Measurements from ENCODE around the gene CPT1B. TPM values are rescaled to one million over a fixed set of nuclear protein-coding genes. Genes with fewer than 3 reads are reported as not detected.
A peak's percentile ranks its signal among the peaks of the same experiment; 100 is the strongest.

CPT1B gene
- 39.8 TPM for polyA plus RNA-seq (2013, experiment 1 of 2)
- 27.7 TPM for polyA plus RNA-seq (2013, experiment 2 of 2)

GRCh38 chr22:50577987-50578775, at the start of gene CPT1B:
TSS of gene CPT1B (minus strand) at chr22:50578427. CDS start at chr22:50577915, 512 bp downstream.
- peaks cover 52% of the 10 kb centered on the region for H3K36me3 ChIP-seq (ENCODE audit: control insufficient read depth, insufficient read depth, low read length)
- H3K4me3 ChIP-seq (ENCODE audit: extremely low read depth, insufficient read depth, low read length, poor library complexity, severe bottlenecking): no peak within 1 kb of the TSS
- 94 to 96% methylated on average over 45 to 56 of the region's 63 CpGs for WGBS, 2 experiments (ENCODE audit: insufficient coverage in 2 of 2)
- H3K9me3 ChIP-seq (ENCODE audit: control insufficient read depth, low read length): no peaks in the 10 kb centered on the region
- H3K27ac ChIP-seq (ENCODE audit: low read depth, low read length, severe bottlenecking): no peak within 1 kb of the TSS
- H3K4me1 ChIP-seq (ENCODE audit: control insufficient read depth, insufficient read depth, low read length, poor library complexity, severe bottlenecking): peaks cover 6% of the 10 kb centered on the region

- Histone ChIP-seq H3K9me3 (ENCODE audit: control insufficient read depth, low read length) (no peaks in the 10 kb centered on the region), H3K27ac (ENCODE audit: low read depth, low read length, severe bottlenecking) (no peak overlapping the region), H3K4me3 (ENCODE audit: extremely low read depth, insufficient read depth, low read length, poor library complexity, severe bottlenecking) (peak overlapping the region; percentile 76), H3K4me1 (ENCODE audit: control insufficient read depth, insufficient read depth, low read length, poor library complexity, severe bottlenecking) (peaks cover 8% of the 10 kb centered on the region), H3K36me3 (ENCODE audit: control insufficient read depth, insufficient read depth, low read length) (peaks cover 7% of the 10 kb centered on the region)
- 70 to 73% methylated on average over 30 to 34 of the region's 42 CpGs for WGBS, 2 experiments (ENCODE audit: insufficient coverage in 2 of 2)
Observed at GRCh38 chr22:50626850-50627641, 48.8 kb upstream of the CPT1B start.

- WGBS, 2 experiments (ENCODE audit: insufficient coverage in 2 of 2): 88 to 96% methylated on average over 9 to 10 of the region's 12 CpGs
- H3K9me3 ChIP-seq (ENCODE audit: control insufficient read depth, low read length): no peaks in the 10 kb centered on the region
- peaks cover 12% of the 10 kb centered on the region for H3K4me1 ChIP-seq (ENCODE audit: control insufficient read depth, insufficient read depth, low read length, poor library complexity, severe bottlenecking)
- peaks cover 7% of the 10 kb centered on the region for H3K36me3 ChIP-seq (ENCODE audit: control insufficient read depth, insufficient read depth, low read length)
- H3K27ac ChIP-seq (ENCODE audit: low read depth, low read length, severe bottlenecking): no peak overlapping the region
- H3K4me3 ChIP-seq (ENCODE audit: extremely low read depth, insufficient read depth, low read length, poor library complexity, severe bottlenecking): no peak overlapping the region
Observed at GRCh38 chr22:50626314-50626849, 48.2 kb upstream of the CPT1B start.

- Histone ChIP-seq H3K4me1 (ENCODE audit: control insufficient read depth, insufficient read depth, low read length, poor library complexity, severe bottlenecking) (peaks cover 16% of the 10 kb centered on the region), H3K36me3 (ENCODE audit: control insufficient read depth, insufficient read depth, low read length) (peaks cover 7% of the 10 kb centered on the region), H3K27ac (ENCODE audit: low read depth, low read length, severe bottlenecking) (no peak overlapping the region), H3K4me3 (ENCODE audit: extremely low read depth, insufficient read depth, low read length, poor library complexity, severe bottlenecking) (no peak overlapping the region), H3K9me3 (ENCODE audit: control insufficient read depth, low read length) (no peaks in the 10 kb centered on the region)
- 93 to 94% methylated on average over 21 to 27 of the region's 27 CpGs for WGBS, 2 experiments (ENCODE audit: insufficient coverage in 2 of 2)
Observed at GRCh38 chr22:50625568-50626313, 47.5 kb upstream of the CPT1B start.

- Histone ChIP-seq H3K36me3 (ENCODE audit: control insufficient read depth, insufficient read depth, low read length) (peaks cover 7% of the 10 kb centered on the region), H3K4me1 (ENCODE audit: control insufficient read depth, insufficient read depth, low read length, poor library complexity, severe bottlenecking) (peaks cover 16% of the 10 kb centered on the region), H3K4me3 (ENCODE audit: extremely low read depth, insufficient read depth, low read length, poor library complexity, severe bottlenecking) (no peak overlapping the region), H3K27ac (ENCODE audit: low read depth, low read length, severe bottlenecking) (no peak overlapping the region), H3K9me3 (ENCODE audit: control insufficient read depth, low read length) (no peaks in the 10 kb centered on the region)
- WGBS, 2 experiments (ENCODE audit: insufficient coverage in 2 of 2): 97 to 98% methylated on average over 8 to 13 of the region's 14 CpGs
Observed at GRCh38 chr22:50625131-50625567, 46.9 kb upstream of the CPT1B start.

- H3K4me1 ChIP-seq (ENCODE audit: control insufficient read depth, insufficient read depth, low read length, poor library complexity, severe bottlenecking): peaks cover 16% of the 10 kb centered on the region
- H3K27ac ChIP-seq (ENCODE audit: low read depth, low read length, severe bottlenecking): no peak overlapping the region
- H3K4me3 ChIP-seq (ENCODE audit: extremely low read depth, insufficient read depth, low read length, poor library complexity, severe bottlenecking): no peak overlapping the region
- H3K36me3 ChIP-seq (ENCODE audit: control insufficient read depth, insufficient read depth, low read length): peaks cover 7% of the 10 kb centered on the region
- WGBS, 2 experiments (ENCODE audit: insufficient coverage in 2 of 2): 91 to 93% methylated on average over 13 to 14 of the region's 16 CpGs
- H3K9me3 ChIP-seq (ENCODE audit: control insufficient read depth, low read length): no peaks in the 10 kb centered on the region
Observed at GRCh38 chr22:50624347-50625130, 46.3 kb upstream of the CPT1B start.

- H3K36me3 ChIP-seq (ENCODE audit: control insufficient read depth, insufficient read depth, low read length): peaks cover 7% of the 10 kb centered on the region
- no peaks in the 10 kb centered on the region for H3K9me3 ChIP-seq (ENCODE audit: control insufficient read depth, low read length)
- no peak overlapping the region for H3K27ac ChIP-seq (ENCODE audit: low read depth, low read length, severe bottlenecking)
- 87 to 88% methylated on average over 16 of the region's 16 CpGs for WGBS, 2 experiments (ENCODE audit: insufficient coverage in 2 of 2)
- H3K4me1 ChIP-seq (ENCODE audit: control insufficient read depth, insufficient read depth, low read length, poor library complexity, severe bottlenecking): peaks cover 11% of the 10 kb centered on the region
- no peak overlapping the region for H3K4me3 ChIP-seq (ENCODE audit: extremely low read depth, insufficient read depth, low read length, poor library complexity, severe bottlenecking)
Observed at GRCh38 chr22:50622723-50623327, 44.6 kb upstream of the CPT1B start.

GRCh38 chr22:50621948-50622722, 43.9 kb upstream of the CPT1B start:
- no peak overlapping the region for H3K4me3 ChIP-seq (ENCODE audit: extremely low read depth, insufficient read depth, low read length, poor library complexity, severe bottlenecking)

GRCh38 chr22:50621356-50621880, 43.2 kb upstream of the CPT1B start:
- no peak overlapping the region for H3K27ac ChIP-seq (ENCODE audit: low read depth, low read length, severe bottlenecking)
- H3K4me1 ChIP-seq (ENCODE audit: control insufficient read depth, insufficient read depth, low read length, poor library complexity, severe bottlenecking): peaks cover 9% of the 10 kb centered on the region
- WGBS, 2 experiments (ENCODE audit: insufficient coverage in 2 of 2): 73 to 81% methylated on average over 7 of the region's 10 CpGs
- no peaks in the 10 kb centered on the region for H3K9me3 ChIP-seq (ENCODE audit: control insufficient read depth, low read length)
- no peak overlapping the region for H3K4me3 ChIP-seq (ENCODE audit: extremely low read depth, insufficient read depth, low read length, poor library complexity, severe bottlenecking)
- peaks cover 7% of the 10 kb centered on the region for H3K36me3 ChIP-seq (ENCODE audit: control insufficient read depth, insufficient read depth, low read length)

More at GRCh38 chr22:50621948-50622722, 43.9 kb upstream of the CPT1B start:
- H3K36me3 ChIP-seq (ENCODE audit: control insufficient read depth, insufficient read depth, low read length): peaks cover 7% of the 10 kb centered on the region
- WGBS, 2 experiments (ENCODE audit: insufficient coverage in 2 of 2): 62 to 70% methylated on average over 13 of the region's 18 CpGs
- peaks cover 11% of the 10 kb centered on the region for H3K4me1 ChIP-seq (ENCODE audit: control insufficient read depth, insufficient read depth, low read length, poor library complexity, severe bottlenecking)
- H3K9me3 ChIP-seq (ENCODE audit: control insufficient read depth, low read length): no peaks in the 10 kb centered on the region
- no peak overlapping the region for H3K27ac ChIP-seq (ENCODE audit: low read depth, low read length, severe bottlenecking)
